ENCODE data around the gene RHBDL3. TPM values are rescaled to one million over a fixed set of nuclear protein-coding genes. Genes with fewer than 3 reads are reported as not detected.

Gene RHBDL3
- polyA plus RNA-seq, 3 donors: 0.08 to 0.79 (median 0.21) TPM

DNA sequence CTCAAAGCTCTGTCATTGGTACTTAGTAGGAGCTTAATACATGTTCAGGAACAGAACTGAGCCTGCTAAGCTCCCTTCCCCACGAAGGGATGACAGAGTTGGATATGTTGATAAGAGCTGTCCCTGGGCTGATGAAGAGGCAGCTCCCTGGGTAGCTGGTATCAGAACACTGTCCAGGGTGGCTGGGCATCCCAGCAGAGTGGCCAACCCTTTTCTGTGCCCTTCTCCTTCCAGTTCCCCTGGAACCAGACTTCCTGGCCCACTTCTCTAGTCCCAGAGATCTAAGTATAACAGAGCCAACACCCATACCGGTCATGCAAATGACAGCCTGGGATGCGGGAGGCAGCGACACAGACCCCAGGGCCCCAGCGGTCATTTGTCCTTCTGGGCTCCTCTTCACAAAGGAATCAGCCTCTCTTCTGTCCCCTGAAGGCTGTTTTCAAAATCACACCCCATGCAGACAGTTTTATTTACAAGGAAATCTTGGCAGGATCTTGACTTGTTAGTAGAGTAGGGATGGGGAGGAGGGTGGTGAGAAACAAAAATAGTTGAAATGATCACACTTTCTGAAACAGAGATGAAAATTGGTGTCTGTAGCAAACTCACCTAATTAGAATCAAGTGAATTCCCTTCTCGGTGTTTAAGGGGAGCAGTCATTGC lies 1.4 kb upstream of the RHBDL3 start:
- no peak overlapping the region for H3K27ac ChIP-seq (ENCODE audit: low read depth, low read length)
- WGBS, 3 donors: 52 to 63% (median 59%) methylated on average over 6 of the region's 6 CpGs

- no peak overlapping the region for H3K27ac ChIP-seq (ENCODE audit: low read depth, low read length)
- WGBS, 3 donors: 26 to 40% (median 40%) methylated on average over 8 of the region's 8 CpGs
These were observed 825 bp upstream of the RHBDL3 start for GRCh38 chr17:32264823-32265191.

GRCh38 chr17:32266051-32266388 lies 388 bp downstream of the RHBDL3 start:
- WGBS, 3 donors: 0 to 1% (median 1%) methylated on average over 23 to 54 of the region's 55 CpGs
- H3K27ac ChIP-seq (ENCODE audit: low read depth, low read length): no peak overlapping the region

- no peak overlapping the region for H3K27ac ChIP-seq (ENCODE audit: low read depth, low read length)
- 0 to 3% (median 1%) methylated on average over 60 to 78 of the region's 78 CpGs for WGBS, 3 donors
These were observed 1.0 kb downstream of the RHBDL3 start for GRCh38 chr17:32266389-32267301.

GRCh38 chr17:32267690-32268205 lies 2.1 kb downstream of the RHBDL3 start:
- H3K27ac ChIP-seq (ENCODE audit: low read depth, low read length): no peak overlapping the region
- 21 to 24% (median 23%) methylated on average over 10 of the region's 10 CpGs for WGBS, 3 donors

GRCh38 chr17:32268734-32269288 lies 3.2 kb downstream of the RHBDL3 start:
- WGBS, 3 donors: 79 to 88% (median 83%) methylated on average over 7 of the region's 7 CpGs
- H3K27ac ChIP-seq (ENCODE audit: low read depth, low read length): no peak overlapping the region

DNA sequence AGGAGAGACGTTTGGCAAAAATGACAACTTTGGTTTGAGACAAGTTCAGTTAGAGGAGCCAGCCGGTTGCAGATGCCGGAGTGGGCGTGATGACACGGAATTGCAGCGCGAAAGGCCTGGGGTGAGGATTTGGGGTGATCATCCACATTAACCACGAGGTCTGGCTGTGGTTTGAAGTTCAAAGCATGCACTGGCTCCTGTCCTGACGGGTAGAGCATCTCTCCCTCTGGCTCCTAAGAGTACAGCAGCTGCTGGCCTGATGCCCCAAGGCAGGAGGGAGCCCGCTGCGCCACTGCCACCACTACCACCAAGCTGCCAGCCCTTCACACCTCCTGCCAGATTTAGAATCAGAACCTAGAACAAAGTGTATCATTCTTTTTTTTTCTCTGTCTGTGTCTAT lies 3.7 kb downstream of the RHBDL3 start:
- 71 to 79% (median 78%) methylated on average over 11 of the region's 11 CpGs for WGBS, 3 donors
- H3K27ac ChIP-seq (ENCODE audit: low read depth, low read length): no peak overlapping the region

- H3K27ac ChIP-seq (ENCODE audit: low read depth, low read length): no peak overlapping the region
- WGBS, 3 donors: 86 to 93% (median 93%) methylated on average over 8 of the region's 8 CpGs
These were observed 6.2 kb downstream of the RHBDL3 start for GRCh38 chr17:32271844-32272243.

DNA sequence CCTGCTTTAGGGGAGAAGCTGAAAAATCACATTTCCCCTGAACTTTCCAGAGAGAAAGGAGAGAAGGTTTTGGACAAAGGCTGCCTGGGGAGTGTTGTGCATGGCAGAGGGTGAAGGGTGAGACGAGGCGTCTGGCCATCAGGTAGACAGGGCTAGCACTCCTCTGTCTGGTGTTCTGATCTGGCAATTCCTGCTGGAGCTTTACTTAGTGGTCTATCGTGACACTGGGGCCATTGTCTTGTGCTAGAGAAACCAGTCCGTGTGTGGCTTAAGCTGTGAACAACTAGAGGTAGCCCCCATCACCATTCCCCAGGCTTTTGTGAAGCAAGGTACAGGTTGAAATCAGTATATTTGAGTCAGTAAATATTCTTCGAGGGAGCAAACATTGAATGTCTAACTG lies 8.5 kb downstream of the RHBDL3 start:
- 66 to 92% (median 92%) methylated on average over 5 of the region's 5 CpGs for whole genome bisulfite sequencing, 3 donors
- no peak overlapping the region for H3K27ac ChIP-seq (ENCODE audit: low read depth, low read length)

DNA sequence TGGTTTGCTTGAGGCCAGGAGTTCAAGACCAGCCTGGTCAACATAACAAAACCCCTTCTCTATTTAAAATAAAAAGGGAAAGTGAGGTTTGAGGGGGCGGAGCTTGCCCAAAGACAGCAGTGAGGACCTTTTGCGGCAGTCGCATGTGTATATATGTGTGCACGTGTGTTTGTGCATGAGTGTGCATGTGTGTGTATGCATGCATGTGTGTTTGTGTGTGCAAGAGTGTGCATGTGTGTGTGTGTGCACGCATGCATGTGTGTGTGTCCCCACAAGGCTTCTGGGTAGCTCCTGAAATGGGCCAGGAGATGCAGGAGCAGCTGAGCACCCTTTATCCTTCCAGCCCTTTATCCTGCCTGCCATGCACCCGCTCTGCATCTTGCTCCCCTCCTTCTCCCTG lies 9.0 kb downstream of the RHBDL3 start:
- 82 to 92% (median 88%) methylated on average over 6 of the region's 6 CpGs for WGBS, 3 donors
- H3K27ac ChIP-seq (ENCODE audit: low read depth, low read length): no peak overlapping the region

GRCh38 chr17:32275060-32276042 lies 9.7 kb downstream of the RHBDL3 start:
- no peak overlapping the region for H3K27ac ChIP-seq (ENCODE audit: low read depth, low read length)
- 49 to 67% (median 50%) methylated on average over 19 of the region's 19 CpGs for WGBS, 3 donors

- WGBS, 3 donors: 31 to 74% (median 46%) methylated on average over 4 of the region's 4 CpGs
- no peak overlapping the region for H3K27ac ChIP-seq (ENCODE audit: low read depth, low read length)
These were observed 10.6 kb downstream of the RHBDL3 start for GRCh38 chr17:32276171-32276601.

DNA sequence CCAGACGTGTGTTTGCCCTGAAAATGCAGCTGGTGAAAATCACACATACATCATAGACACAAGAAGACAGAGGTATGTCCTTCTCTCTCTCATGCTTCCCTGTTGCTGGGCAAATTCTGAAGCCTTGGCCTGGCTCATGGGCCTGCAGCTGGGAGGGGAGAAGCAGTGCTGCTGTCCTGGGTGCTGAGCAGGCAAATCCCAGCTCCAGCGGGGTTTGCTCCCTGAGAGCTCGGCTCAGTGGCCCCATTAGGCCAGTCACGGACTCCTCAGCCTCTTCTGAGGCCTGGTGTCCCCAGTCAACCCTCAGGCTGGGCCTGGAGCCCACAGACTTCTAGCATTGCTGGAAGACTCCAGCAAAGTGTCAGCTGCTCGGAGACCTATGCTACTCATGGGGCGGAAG lies 11.7 kb downstream of the RHBDL3 start:
- no peak overlapping the region for H3K27ac ChIP-seq (ENCODE audit: low read depth, low read length)
- WGBS, 3 donors: 68 to 77% (median 71%) methylated on average over 6 of the region's 6 CpGs

DNA sequence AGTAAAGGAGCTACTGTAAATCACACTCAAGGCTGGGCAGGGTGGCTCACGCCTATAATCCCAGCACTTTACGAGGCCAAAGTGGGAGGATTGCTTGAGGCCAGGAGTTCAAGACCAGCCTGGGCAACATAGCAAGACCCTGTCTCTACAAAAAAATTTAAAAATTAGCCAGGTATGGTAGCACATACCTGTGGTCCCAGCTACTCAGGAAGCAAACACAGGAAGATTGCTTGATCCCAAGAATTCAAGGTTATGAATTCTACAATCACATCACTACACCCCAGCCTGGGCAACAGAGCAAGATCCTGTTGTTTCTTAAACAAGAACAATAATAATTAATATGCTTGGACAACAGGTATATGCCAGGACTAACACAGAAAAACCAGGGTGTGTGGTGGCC lies 13.2 kb downstream of the RHBDL3 start:
- WGBS, 3 donors: 96 to 100% (median 98%) methylated on average over 2 of the region's 2 CpGs
- no peak overlapping the region for H3K27ac ChIP-seq (ENCODE audit: low read depth, low read length)

DNA sequence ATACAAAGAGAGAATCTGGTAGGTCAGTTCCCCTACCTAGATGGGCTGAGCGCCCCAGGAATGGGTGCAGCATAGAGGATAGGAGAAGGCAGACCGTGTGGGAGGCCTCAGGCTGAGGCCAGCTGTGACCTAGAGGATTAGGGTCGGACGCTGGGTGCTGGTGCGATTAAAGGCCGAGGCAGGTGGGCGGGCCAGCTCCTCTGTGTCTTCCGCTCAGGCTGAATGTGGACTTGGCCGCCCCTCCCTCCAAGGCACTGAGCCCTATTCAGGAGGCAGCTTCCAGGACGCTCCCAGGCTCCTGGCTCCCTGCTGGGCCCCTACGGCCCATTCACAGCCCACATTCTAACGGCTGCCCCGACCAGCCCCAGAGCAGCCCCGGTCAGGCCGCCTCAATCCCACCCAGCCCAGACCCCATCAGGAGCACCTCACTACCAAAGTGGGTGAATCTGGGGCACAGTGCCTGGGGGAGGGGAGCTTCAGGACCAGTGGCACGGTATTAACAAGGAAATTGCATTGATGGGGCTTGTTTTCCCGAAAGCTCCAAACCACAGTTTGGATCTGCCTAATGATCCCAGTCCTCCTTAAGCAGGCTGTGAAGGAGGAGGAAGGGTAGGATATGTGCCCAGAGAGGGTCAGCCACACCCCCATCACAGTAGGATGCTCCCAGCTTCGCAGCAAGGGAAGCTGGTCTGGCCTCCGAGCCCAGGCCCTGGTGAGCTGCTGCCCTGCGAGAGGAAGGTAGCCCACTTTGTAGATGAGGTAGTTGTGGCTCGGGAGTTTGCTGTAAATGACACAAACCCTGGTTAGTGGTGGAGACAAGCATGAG lies 14.5 kb downstream of the RHBDL3 start:
- 84 to 86% (median 84%) methylated on average over 21 of the region's 21 CpGs for WGBS, 3 donors
- H3K27ac ChIP-seq (ENCODE audit: low read depth, low read length): no peak overlapping the region

DNA sequence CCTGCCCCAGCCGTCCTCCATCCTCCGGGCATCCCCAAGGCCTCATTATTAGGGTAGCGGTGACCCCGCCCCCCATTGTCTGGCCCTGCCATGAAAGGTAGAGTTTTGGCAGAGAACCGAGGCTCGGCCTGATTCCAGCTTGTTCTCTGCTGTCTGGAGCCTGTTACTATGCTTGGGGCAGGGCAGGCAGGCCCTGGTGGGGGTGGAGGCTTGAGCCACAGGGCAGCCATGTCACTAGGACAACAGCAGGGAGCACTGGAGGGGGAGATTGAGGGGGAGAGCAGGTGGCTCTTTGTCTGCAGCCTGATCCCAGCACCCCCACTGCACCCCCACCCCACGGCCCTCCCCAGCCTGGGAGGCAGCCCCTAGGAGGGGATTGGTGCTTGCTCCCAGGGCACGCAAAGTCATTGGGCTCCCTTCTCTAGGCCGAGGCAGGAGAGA lies 15.4 kb downstream of the RHBDL3 start:
- no peak overlapping the region for H3K27ac ChIP-seq (ENCODE audit: low read depth, low read length)
- WGBS, 3 donors: 47 to 71% (median 57%) methylated on average over 8 to 9 of the region's 9 CpGs

DNA sequence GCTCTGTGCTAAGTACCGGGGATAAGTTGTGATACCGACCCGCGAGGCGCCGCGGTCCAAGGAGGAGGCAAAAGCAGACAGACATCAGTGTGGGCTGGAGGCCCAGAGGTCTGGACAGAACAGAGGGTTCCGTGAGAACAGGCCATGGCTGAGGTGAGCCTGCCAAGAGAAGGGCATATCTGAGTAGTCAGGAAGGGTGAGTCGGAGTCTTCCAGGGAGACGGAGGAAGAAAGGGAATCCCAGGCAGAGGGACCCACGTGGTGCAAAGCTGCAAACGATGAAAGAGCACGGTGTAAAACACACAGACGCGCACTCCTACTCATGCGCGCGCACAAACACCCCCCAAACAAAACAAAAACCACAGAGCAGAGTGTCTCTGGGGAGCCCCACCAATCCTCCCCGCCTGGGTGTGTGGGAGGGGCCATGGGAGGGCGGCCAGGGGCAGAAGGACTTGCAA lies 18.1 kb downstream of the RHBDL3 start:
- 62 to 78% (median 65%) methylated on average over 20 of the region's 20 CpGs for WGBS, 3 donors
- no peak overlapping the region for H3K27ac ChIP-seq (ENCODE audit: low read depth, low read length)

All from adipose tissue (tissue), 3 donors.